GM12801 (cell line): ENCODE results near the gene TM2D3.

Experiments used
- TF ChIP-seq, protein P1 (sequence below): IDR thresholded peaks from one replicate; pipeline ENCODE4 v1.5.1; 2011; ENCODE audit warnings: control low read depth; ENCODE audit not compliant: insufficient read length; ENCODE audit errors: extremely low read depth

Gene TM2D3

DNA sequence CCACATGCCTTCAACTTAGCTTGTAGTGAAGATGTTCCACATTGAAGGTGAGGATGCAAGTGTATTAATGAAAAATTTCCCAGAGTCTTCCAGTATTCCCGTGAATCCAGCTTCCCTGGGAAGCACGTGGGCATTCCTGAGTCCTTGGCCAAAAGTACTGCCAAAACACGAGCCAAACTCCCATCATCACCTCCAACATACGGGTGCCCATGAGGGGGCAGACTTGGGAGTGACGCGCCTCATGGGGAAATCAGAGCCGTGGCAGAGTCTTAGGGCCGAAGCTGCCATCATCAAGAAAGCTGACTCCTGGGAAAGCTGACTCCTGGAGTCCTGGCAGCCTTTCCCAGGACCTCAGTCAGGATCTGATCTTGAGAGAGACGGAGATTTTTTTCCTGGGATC is 20.1 kb upstream of the TM2D3 start:
- TF ChIP-seq, protein P1, sequence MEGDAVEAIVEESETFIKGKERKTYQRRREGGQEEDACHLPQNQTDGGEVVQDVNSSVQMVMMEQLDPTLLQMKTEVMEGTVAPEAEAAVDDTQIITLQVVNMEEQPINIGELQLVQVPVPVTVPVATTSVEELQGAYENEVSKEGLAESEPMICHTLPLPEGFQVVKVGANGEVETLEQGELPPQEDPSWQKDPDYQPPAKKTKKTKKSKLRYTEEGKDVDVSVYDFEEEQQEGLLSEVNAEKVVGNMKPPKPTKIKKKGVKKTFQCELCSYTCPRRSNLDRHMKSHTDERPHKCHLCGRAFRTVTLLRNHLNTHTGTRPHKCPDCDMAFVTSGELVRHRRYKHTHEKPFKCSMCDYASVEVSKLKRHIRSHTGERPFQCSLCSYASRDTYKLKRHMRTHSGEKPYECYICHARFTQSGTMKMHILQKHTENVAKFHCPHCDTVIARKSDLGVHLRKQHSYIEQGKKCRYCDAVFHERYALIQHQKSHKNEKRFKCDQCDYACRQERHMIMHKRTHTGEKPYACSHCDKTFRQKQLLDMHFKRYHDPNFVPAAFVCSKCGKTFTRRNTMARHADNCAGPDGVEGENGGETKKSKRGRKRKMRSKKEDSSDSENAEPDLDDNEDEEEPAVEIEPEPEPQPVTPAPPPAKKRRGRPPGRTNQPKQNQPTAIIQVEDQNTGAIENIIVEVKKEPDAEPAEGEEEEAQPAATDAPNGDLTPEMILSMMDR, result no peak

DNA sequence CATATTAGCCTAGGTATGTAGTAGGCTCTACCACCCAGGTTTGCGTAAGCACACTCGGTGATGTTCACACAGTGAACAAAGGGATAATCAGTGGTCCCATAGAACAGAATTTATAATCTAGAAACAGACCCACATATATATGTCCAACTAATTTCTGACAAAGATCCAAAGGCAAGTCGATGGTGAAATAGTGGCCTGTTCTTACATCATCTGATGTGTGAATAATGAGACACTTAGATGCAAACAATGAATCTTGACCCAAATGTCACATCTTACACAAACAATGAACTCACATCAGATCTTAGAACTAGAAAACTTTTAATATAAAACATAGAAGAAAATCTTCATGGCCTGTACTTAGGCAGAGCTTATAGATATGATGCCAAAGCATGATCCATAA is 17.6 kb upstream of the TM2D3 start:
- TF ChIP-seq, protein P1, result no peak

DNA sequence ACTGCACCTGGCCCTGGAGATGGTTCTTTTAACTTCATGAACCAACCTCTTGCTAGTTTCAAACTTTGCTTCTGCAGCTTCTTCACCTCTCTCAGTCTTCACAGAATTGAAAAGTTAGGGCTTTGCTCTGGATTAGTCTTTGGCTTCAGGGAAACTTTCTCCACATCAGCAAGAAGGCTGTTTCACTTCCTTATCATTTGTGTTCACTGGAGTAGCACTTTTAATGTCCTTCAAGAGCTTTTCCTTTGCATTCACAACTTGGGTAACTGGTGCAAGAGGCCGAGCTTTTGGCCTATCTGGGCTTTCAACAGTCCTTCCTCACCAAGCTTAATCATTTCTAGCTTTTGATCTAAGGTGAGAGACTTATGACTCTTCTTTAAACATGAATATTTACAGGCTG is 15.7 kb upstream of the TM2D3 start:
- TF ChIP-seq, protein P1, result no peak

DNA sequence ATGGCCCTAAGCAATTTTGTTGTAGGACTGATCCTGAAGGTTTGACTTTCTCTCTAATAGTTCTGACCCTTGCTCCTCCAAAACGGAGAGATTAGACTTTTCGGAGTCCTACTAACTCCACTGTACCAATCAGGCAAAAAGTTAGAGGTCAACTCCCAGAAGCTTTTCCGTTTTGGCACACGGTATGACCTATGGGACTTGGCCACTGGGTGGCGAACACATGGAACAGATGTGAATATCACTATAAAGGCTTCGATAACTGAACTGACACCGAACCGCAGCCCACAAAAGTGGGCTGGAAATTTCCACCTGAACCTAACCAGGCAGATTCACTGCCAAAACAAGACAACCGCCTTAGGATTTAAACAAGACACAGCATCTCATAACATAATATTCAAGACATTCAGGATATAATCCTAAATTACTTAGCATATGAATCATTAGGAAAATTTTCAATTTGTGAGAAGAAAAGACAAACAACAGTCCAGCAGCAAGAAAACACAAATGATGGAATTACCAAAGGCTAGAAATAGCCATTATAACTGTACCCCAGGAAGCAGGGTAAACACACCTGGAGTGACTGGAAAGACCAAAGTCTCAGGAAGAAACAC is 12.2 kb upstream of the TM2D3 start:
- TF ChIP-seq, protein P1, result no peak

DNA sequence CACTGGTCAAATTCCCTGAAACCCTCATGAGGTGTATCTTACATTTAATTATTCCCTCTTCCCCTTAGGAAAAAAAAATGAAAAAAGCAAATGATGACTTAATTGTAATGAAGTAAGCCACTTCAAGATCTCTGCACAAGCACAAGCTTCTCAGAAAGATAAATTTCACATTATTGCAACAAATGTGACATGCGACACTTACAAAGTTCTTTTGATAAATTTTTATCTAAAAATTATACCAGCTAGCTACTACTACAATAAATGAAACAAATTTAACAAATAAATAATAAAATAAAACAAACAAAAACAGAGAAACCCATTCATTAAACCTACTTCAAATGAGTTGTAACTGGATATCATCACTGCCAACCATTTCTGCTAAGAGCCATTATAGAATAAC is 10.0 kb upstream of the TM2D3 start:
- TF ChIP-seq, protein P1, result no peak

DNA sequence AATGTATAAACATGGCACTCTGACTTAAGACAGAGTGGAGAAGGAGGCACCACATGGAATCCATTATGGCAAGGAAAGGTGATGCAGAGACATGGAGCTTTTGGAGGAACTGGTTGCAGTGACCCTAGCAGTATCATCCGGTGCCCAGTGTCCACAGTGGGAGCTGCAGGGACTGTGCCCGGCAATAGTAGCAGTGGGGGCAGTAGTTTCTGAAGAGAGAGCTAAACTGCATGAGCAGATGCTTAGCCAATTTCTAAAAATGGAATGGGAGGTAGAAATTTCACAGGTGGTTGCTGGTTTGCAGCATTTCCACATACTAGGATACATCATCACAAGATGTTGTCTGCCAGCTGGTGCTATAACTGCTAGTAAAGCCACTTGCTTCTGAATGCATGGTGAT is 7.8 kb upstream of the TM2D3 start:
- TF ChIP-seq, protein P1, result no peak

DNA sequence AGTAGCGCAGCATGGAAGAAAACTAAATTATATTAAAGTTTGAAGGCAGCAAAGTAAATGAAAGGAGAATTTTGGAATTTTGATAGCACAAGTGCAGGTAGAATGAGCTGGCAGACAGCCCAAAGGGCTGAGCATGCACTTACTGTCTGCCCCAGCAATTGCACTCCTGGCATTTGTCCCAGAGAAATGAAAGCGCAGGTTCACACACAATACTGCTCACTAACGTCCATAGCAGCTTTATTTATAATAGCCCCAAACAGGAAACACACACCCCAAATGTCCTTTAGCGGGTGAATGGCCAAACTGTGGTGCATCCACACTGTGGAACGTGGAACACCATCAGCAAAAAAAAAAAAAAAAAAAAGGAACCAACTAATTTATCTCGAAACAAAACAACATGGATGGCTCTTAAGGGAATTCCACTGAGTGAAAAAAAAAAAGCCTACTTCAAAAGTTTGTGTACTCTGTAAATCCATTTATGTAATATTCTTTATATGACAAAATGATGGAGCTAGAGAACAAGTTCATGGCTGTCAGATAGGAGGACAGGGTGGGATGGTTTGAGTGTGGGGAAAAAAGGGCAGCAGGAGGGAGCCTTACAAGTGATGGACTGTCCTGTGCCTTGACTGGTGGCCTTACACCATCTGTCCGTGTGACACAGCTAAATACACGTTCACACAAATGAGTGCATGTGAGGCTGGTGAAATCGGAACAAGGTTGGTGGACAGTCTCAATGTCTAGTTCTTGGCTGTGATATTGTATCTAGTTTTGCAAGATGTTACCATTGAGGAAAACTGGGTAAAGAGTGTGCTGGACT is 6.0 kb upstream of the TM2D3 start:
- TF ChIP-seq, protein P1, result no peak
